Measurements from ENCODE around the gene P4HB.

P4HB gene

GRCh38 chr17:81863833-81864768 is 3.8 kb upstream of the P4HB start:
- H3K4me3 ChIP-seq (ENCODE audit: low read length): no peak overlapping the region
- peaks cover 5% of the 10 kb centered on the region for H3K36me3 ChIP-seq (ENCODE audit: control insufficient read depth, insufficient read depth, low read length)
- peak overlapping the region; percentile 24 for H3K9ac ChIP-seq (ENCODE audit: low read length)
- H3K9me3 ChIP-seq (ENCODE audit: control insufficient read depth, low read length): no peaks in the 10 kb centered on the region
- H3K27me3 ChIP-seq (ENCODE audit: control insufficient read depth, insufficient read depth, low read length): no peaks in the 10 kb centered on the region
- peaks cover 76% of the 10 kb centered on the region for H3K4me1 ChIP-seq (ENCODE audit: control insufficient read depth, insufficient read depth, low read length)

DNA sequence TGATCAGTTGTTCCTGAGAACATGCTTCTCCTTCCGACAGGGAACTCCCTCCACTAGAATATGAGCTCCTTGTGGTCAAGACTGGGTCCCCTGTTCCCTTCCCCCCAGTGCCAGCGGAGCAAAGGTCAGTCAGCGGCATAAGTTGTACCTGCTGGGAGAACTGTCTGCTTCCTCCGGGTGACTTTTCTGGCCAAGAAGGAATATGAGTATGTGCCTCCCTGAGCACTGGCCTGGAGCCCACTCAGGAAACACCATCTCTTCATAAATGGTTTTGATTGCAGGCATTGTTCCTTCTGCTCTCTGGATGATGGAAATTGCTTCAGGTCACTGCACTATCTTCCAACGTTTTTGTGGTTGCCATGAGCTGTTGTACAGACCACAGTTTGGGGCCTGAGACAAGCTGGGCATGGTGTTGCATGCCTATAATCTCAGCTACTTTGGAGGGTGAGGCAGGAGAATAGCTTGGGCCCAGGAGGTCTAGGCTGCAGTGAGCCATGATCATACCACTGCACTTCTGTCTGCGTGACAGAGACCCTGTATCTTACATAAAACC is 2.9 kb upstream of the P4HB start:
- H3K4me1 ChIP-seq (ENCODE audit: control insufficient read depth, insufficient read depth, low read length): peaks cover 77% of the 10 kb centered on the region
- no peaks in the 10 kb centered on the region for H3K9me3 ChIP-seq (ENCODE audit: control insufficient read depth, low read length)
- H3K27me3 ChIP-seq (ENCODE audit: control insufficient read depth, insufficient read depth, low read length): no peaks in the 10 kb centered on the region
- H3K36me3 ChIP-seq (ENCODE audit: control insufficient read depth, insufficient read depth, low read length): no peaks in the 10 kb centered on the region
- no peak overlapping the region for H3K4me3 ChIP-seq (ENCODE audit: low read length)
- H3K9ac ChIP-seq (ENCODE audit: low read length): peak overlapping the region; percentile 24

GRCh38 chr17:81860756-81861568 is 627 bp upstream of the P4HB start:
- H3K4me1 ChIP-seq (ENCODE audit: control insufficient read depth, insufficient read depth, low read length): peaks cover 71% of the 10 kb centered on the region
- peak overlapping the region; percentile 81 for H3K9ac ChIP-seq (ENCODE audit: low read length)
- H3K27me3 ChIP-seq (ENCODE audit: control insufficient read depth, insufficient read depth, low read length): no peaks in the 10 kb centered on the region
- H3K4me3 ChIP-seq (ENCODE audit: low read length): peak overlapping the region; percentile 83
- no peaks in the 10 kb centered on the region for H3K9me3 ChIP-seq (ENCODE audit: control insufficient read depth, low read length)
- peaks cover 5% of the 10 kb centered on the region for H3K36me3 ChIP-seq (ENCODE audit: control insufficient read depth, insufficient read depth, low read length)

- Histone ChIP-seq H3K9ac (ENCODE audit: low read length) (peak overlapping the region; percentile 79), H3K4me3 (ENCODE audit: low read length) (peak overlapping the region; percentile 80), H3K4me1 (ENCODE audit: control insufficient read depth, insufficient read depth, low read length) (peaks cover 72% of the 10 kb centered on the region), H3K36me3 (ENCODE audit: control insufficient read depth, insufficient read depth, low read length) (peaks cover 5% of the 10 kb centered on the region), H3K27me3 (ENCODE audit: control insufficient read depth, insufficient read depth, low read length) (no peaks in the 10 kb centered on the region), H3K9me3 (ENCODE audit: control insufficient read depth, low read length) (no peaks in the 10 kb centered on the region)
Measured at GRCh38 chr17:81858967-81859905, 1.1 kb downstream of the P4HB start.

- H3K9ac ChIP-seq (ENCODE audit: low read length): peak overlapping the region; percentile 79
- peaks cover 5% of the 10 kb centered on the region for H3K36me3 ChIP-seq (ENCODE audit: control insufficient read depth, insufficient read depth, low read length)
- no peaks in the 10 kb centered on the region for H3K9me3 ChIP-seq (ENCODE audit: control insufficient read depth, low read length)
- no peaks in the 10 kb centered on the region for H3K27me3 ChIP-seq (ENCODE audit: control insufficient read depth, insufficient read depth, low read length)
- peak overlapping the region; percentile 80 for H3K4me3 ChIP-seq (ENCODE audit: low read length)
- H3K4me1 ChIP-seq (ENCODE audit: control insufficient read depth, insufficient read depth, low read length): peaks cover 63% of the 10 kb centered on the region
Measured at GRCh38 chr17:81858170-81858966, 2.0 kb downstream of the P4HB start.

DNA sequence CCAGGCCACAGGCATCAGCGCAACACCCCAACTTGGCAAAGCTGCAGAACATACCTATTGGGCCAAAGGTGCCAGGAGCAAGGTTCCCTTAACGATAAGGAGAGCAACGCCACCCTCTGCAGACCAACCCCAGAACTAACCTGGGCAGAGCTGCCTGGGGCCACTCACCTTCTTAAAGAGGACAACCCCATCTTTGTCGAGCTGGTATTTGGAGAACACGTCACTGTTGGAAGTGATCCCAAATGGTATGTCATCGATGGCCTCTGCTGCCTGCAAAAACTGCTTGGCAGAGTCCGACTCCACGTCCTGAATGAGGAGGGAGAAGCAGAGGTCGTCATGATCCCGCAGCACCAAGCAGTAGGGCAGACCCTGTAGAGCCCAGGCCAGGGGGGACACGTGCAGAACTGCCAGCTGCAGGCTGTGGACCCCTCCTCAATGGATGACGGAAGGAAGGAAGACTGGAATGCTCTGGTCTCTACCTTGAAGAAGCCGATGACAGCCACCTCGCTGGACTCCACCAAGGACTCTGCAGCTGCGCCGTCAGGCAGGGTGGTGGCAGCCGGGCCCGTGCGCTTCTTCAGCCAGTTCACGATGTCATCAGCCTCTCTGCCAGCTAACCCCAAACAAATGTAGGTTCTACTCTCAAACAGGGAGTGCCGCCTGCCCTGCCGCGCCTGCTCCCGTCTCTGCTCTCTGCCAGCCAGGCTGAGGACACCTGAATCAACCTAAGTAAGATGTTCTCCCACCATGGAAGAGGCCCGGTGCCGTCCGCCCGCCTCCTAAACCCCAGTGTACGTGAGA is 5.2 kb downstream of the P4HB start:
- Histone ChIP-seq H3K4me3 (ENCODE audit: low read length) (no peak overlapping the region), H3K27me3 (ENCODE audit: control insufficient read depth, insufficient read depth, low read length) (no peaks in the 10 kb centered on the region), H3K4me1 (ENCODE audit: control insufficient read depth, insufficient read depth, low read length) (peaks cover 47% of the 10 kb centered on the region), H3K9me3 (ENCODE audit: control insufficient read depth, low read length) (no peaks in the 10 kb centered on the region), H3K9ac (ENCODE audit: low read length) (no peak overlapping the region), H3K36me3 (ENCODE audit: control insufficient read depth, insufficient read depth, low read length) (peaks cover 19% of the 10 kb centered on the region)

DNA sequence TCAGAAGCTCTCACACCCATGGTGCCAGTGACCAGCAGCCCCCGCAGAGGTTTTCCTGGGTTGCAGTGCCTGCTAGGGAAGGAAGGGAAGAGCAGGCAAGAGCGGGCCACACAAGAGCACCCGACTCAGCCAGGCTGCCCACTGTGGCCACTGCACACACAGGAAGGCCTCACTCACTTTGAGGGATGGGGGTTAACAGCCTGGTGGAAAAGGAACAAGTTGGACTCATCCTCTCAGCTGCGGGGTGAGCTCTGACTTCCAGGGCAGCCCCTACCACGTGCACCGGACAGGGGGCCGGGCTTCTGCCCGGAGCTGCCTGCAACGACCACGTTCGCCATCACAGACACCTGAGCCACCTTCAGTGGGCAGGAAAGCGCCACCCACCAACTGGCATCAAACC is 8.1 kb downstream of the P4HB start:
- no peaks in the 10 kb centered on the region for H3K27me3 ChIP-seq (ENCODE audit: control insufficient read depth, insufficient read depth, low read length)
- H3K4me1 ChIP-seq (ENCODE audit: control insufficient read depth, insufficient read depth, low read length): peaks cover 24% of the 10 kb centered on the region
- no peak overlapping the region for H3K9ac ChIP-seq (ENCODE audit: low read length)
- no peak overlapping the region for H3K4me3 ChIP-seq (ENCODE audit: low read length)
- peaks cover 18% of the 10 kb centered on the region for H3K36me3 ChIP-seq (ENCODE audit: control insufficient read depth, insufficient read depth, low read length)
- no peaks in the 10 kb centered on the region for H3K9me3 ChIP-seq (ENCODE audit: control insufficient read depth, low read length)

GRCh38 chr17:81851423-81851822 is 8.9 kb downstream of the P4HB start:
- H3K4me1 ChIP-seq (ENCODE audit: control insufficient read depth, insufficient read depth, low read length): peaks cover 21% of the 10 kb centered on the region
- no peak overlapping the region for H3K4me3 ChIP-seq (ENCODE audit: low read length)
- H3K9me3 ChIP-seq (ENCODE audit: control insufficient read depth, low read length): no peaks in the 10 kb centered on the region
- H3K36me3 ChIP-seq (ENCODE audit: control insufficient read depth, insufficient read depth, low read length): peaks cover 25% of the 10 kb centered on the region
- H3K9ac ChIP-seq (ENCODE audit: low read length): no peak overlapping the region
- no peaks in the 10 kb centered on the region for H3K27me3 ChIP-seq (ENCODE audit: control insufficient read depth, insufficient read depth, low read length)

DNA sequence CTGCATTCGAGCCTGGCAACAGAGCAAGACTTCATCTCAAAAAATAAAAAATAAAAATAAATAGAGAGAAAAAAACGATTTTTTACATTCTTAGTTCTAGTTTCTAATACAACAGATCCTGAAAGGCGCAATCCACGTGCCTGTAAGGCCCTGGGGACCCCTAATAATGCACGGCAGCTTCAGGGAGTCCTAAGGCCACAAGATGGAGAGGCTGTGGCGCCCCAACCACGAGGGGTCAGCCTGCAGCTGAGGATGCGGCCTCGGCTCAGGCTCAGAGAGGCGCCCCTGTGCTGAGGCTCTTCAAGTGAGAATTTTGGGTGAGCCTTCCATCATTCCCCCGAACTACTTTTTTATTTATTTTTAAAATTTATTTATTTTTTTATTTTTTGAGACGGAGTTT is 10.9 kb downstream of the P4HB start:
- Histone ChIP-seq H3K4me1 (ENCODE audit: control insufficient read depth, insufficient read depth, low read length) (peaks cover 2% of the 10 kb centered on the region), H3K4me3 (ENCODE audit: low read length) (no peak overlapping the region), H3K36me3 (ENCODE audit: control insufficient read depth, insufficient read depth, low read length) (peaks cover 39% of the 10 kb centered on the region), H3K27me3 (ENCODE audit: control insufficient read depth, insufficient read depth, low read length) (no peaks in the 10 kb centered on the region), H3K9me3 (ENCODE audit: control insufficient read depth, low read length) (no peaks in the 10 kb centered on the region), H3K9ac (ENCODE audit: low read length) (no peak overlapping the region)

All from mucosa of stomach (tissue), 1 donor.